NCI-H446 (cell line): ENCODE data around the gene BMAL2.

ENCODE experiments used
- DNase-seq, 2 experiments: peaks; one replicate each; lab custom pipeline; 2025; lab: John Stamatoyannopoulos, UW

The BMAL2 gene, protein sequence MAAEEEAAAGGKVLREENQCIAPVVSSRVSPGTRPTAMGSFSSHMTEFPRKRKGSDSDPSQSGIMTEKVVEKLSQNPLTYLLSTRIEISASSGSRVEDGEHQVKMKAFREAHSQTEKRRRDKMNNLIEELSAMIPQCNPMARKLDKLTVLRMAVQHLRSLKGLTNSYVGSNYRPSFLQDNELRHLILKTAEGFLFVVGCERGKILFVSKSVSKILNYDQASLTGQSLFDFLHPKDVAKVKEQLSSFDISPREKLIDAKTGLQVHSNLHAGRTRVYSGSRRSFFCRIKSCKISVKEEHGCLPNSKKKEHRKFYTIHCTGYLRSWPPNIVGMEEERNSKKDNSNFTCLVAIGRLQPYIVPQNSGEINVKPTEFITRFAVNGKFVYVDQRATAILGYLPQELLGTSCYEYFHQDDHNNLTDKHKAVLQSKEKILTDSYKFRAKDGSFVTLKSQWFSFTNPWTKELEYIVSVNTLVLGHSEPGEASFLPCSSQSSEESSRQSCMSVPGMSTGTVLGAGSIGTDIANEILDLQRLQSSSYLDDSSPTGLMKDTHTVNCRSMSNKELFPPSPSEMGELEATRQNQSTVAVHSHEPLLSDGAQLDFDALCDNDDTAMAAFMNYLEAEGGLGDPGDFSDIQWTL

GRCh38 chr12:27332714-27333402 is at the start of gene BMAL2:
Gene BMAL2, plus strand, starts transcription at chr12:27332836. Its CDS starts 237 bp downstream, at chr12:27333073.
- DNase-seq: peak in 1 of 2 experiments; percentile 79

DNA sequence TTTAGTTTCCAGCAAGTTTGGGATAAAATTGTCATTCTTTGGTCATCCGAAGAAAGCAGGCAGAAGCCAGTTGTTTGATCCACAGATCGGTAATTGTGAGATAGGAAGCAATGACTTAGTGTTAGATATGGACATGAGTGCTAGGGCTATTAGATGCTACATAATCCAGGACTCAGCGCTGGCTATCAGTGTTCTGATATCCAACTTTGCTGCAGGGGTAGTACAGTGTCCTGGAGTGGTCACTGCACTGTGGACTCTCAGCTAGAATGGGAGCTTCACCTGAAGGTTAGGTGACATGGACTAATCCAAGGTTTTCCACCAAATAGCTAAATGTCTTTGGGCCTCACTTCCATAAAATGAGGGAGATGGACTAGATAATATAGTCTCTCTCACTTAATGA is 48.6 kb upstream of the BMAL2 start:
- no peak for DNase-seq

DNA sequence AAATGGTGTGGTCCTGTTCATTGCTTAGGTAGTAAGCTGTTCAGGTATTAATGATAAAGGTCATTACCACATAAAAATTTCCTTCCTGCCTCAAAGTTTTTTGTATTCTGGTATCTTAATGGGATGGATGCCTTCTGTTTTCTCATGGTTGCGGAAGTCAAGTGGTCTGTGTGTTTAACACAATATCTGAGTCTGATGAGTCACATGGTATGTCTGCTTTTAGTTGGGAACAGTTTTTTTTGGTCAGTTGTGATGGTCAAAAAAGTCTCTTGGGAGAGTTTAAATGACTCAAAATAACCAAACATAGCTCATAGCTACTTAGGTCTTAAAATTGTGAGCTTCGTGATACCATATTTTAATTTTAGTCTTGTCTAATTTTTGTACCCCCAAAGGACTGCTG is 47.9 kb upstream of the BMAL2 start:
- DNase-seq: no peak

DNA sequence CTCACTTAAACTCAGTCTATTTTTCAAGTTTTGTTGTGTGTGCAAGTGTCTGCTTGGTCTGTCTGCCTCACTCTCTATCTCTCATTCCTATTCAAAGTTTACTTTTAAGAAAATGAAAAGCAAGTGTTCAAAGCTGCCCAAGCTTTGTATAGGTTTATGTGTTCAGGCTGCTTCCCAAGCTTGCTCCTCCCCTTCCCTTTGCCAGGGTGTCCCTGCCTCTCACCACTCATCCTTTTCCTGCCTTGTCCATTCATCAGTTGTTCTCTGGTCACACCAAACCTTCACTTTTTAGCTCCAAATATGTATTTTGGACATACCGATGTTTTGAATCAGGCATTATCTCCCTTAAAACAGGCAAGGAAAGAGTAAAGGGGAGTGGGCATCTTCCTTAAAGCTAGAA is 47.2 kb upstream of the BMAL2 start:
- DNase-seq: no peak

- no peak for DNase-seq
Measured at GRCh38 chr12:27289414-27289813, 43.2 kb upstream of the BMAL2 start.

DNA sequence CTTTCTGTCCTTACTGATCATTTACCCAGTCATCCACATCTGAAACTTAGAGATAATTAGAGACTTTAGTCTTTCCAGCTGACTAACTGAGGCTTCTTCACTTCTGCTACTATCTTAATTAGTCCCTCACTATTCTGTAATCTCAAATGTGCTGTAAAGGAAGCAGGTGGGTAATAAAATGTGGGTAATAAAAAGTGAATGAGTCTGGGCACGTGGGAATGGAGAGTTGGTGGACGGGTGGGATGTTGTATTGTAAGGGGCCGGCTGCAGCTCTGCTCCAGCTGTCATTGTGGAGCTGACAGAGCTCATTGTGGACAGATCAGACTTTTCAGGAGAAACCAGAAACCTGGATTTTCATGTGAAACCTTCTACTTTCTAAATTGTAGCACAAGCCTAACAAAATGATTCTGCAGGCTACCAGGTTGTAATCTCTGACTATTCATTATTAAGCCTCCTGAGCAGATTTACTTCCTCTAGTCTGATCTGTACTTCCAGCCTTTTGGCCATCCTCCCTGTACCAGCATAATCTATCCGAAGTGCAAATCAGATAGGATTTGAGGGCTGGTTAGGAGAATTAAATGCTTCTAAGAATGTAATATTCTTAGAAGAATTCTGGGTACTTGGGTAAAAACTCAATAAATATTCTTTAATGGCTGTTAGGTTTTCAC is 42.0 kb upstream of the BMAL2 start:
- no peak for DNase-seq

GRCh38 chr12:27291862-27292261 is 40.8 kb upstream of the BMAL2 start:
- no peak for DNase-seq

DNA sequence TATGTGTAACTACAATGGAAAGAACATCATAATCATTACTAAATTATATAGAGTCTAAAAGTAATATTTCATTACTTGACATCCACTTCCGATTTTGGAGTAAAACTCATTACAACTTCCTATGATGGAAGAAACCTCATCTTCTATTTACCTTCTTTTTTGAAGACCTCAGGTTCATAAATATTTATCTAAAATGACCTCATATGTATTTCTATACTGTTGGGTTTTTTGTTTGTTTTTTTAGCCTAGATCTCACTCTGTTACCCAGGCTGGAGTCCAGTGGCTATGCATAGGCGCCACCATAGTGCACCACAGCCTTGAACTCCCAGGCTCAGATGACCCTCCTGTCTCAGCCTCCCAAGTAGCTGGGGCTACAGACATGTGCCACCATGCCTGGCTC is 39.9 kb upstream of the BMAL2 start:
- DNase-seq: no peak

DNA sequence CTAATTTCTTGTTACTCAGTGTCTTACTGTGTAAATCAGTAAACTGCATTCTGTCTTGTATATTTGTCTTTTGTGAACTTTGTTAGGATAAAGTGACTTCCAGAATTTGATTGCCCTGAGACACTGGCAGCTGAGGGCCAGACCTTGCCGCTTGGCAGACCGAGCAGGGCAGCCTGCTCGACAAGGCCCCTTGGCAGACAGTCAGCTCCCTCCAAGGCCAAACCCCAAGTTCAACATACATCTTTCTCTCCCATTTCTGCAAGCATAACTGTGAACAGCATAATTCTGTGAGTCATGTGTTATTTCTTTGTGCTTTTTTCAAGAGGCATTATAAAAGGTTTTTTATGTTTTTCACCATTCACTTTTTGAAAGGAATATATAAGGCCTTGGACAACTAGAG is 39.2 kb upstream of the BMAL2 start:
- peak in 1 of 2 experiments; percentile 55 for DNase-seq

DNA sequence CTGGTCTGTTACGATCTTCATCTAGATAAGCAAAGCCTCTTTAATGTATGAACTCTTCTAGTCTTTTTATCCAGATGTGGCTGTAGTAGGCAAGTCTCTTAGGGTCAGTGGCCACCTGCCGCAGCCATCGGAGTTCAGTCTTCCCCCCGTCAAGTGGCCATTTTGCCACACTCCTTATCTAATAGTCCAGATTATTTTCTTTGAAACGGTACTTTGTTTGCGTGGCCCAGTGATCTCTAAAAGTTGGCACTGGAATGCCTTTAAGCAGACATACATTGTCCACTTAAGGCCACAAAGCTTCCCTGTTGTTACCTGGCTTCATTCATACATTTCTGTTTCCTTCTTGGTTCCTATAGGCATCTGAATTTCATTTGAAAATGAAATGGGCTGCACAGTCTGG is 36.0 kb upstream of the BMAL2 start:
- DNase-seq: no peak

GRCh38 chr12:27297566-27297965 is 35.1 kb upstream of the BMAL2 start:
- DNase-seq: no peak

GRCh38 chr12:27299102-27299501 is 33.5 kb upstream of the BMAL2 start:
- DNase-seq: no peak

DNA sequence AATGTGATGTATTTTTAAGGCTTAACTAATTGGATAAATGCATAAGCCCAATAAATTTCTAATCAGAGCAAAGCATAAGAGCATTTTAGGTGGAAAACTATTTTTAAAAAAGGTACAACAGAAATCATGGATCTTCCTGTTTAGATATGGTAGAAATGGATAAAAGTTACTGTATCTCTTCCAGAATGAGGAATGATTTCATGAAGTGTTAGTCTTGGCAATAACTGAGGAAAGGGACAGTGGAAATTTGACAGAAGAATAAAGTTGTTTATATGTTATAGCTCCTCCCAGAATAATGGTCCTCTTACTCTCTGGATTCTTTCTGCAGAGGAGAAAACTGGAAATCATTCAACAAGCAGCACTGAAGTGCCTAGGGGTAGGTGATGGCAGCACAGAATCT is 32.4 kb upstream of the BMAL2 start:
- DNase-seq: no peak

GRCh38 chr12:27303139-27304111 is 29.2 kb upstream of the BMAL2 start:
- no peak for DNase-seq

DNA sequence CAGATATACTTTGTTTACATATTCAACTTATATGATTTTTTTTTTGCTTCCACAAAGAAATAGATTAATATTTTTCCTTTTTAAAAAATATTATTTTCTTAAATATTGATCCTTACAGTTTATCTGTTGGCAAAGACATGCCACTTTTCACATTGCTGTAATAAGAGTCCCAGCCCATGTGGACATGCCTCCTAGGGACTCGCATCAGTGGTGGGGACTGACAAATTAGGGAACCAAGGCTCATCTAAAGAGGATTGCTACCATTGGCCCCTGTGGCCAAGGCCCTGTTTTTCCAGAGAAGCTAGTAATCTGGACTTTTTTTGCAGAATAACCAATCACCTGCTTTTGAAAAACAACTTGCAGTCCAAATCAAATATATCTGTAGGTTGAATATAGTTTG is 27.8 kb upstream of the BMAL2 start:
- no peak for DNase-seq

DNA sequence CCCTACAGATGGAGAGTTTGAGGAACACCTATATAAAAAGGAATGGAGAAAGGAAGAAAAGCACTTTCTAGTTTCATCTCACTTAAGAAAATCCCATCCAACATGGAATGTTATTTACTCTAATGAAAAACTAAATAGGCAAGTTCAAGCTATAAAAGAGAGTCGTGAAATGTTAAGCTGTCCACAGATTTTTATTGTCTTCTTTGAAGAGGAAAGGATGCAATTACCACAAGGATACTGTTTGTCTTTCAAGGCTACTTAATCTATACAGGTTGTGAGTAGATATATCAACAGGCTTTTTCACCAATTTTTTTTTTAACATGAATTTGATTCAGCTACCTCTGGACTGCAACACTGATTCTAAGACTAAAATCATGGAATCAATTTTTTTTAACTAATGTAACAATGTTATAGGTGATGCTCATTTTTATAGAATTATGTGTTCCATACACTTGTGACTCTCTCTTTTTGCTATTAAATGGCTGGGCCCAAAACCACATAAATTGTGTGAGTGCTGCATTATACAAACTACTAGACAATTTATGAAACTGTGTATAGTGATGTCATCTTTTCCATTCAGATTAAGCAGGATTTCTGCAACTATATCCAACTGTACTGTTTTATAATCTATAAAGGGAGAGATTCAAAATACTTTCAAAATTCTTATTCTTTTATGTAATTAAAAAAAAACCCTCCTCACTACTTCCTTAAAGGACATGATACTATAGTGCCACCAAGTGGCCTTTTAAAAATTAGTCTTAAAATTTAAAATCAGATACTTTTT is 26.8 kb upstream of the BMAL2 start:
- peak in 1 of 2 experiments; percentile 44 for DNase-seq

- DNase-seq: no peak
Measured at GRCh38 chr12:27309293-27309994, 23.2 kb upstream of the BMAL2 start.

- DNase-seq: no peak
Measured at GRCh38 chr12:27309995-27310315, 22.7 kb upstream of the BMAL2 start.

DNA sequence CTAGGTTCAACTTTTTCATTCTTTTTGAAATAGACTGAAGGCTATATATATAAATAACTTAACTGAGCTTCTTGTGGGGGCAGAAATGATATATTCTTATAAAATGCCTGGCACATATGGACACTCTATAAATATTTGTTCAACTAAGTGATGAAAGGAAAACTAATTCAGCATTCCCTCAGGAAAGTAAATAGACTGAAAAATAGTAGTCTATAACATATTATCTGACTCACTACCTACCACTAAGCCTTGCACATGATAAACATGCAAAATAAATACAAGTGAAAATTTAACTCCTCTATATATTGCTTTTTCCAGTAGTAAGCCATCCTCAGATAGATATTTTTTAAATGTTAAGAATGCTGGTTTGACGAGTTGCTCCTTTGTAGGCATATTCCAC is 15.7 kb upstream of the BMAL2 start:
- no peak for DNase-seq

DNA sequence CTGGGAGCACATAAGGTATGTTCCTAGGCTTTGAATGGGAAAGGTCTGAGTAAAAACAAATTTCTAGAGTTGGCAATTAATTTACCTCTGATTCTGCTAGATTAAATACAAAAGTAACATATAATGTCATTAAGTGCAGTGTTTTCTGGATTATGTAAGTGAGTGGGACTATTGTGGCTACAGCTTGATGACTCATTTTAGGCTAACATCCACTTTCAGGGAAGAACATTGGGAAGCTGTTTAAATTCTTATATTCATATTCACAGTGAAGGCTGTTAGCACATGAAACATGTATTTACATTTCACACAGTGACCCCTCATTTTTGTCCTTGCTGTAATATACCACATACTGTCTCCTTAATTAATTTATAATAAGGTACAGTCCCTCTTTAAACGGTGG is 13.2 kb upstream of the BMAL2 start:
- DNase-seq: no peak
